OCI-LY7 (cell line): ENCODE results near the gene COQ5. TPM values are rescaled to one million over a fixed set of nuclear protein-coding genes. Genes with fewer than 3 reads are reported as not detected.

ENCODE experiments used
- BruUV-seq: library from RNA; stranded (reverse); fragments of 400-500 nt; replicated peaks from 2 replicates; lab custom pipeline; 2021; lab: Mats Ljungman, UMichigan
- CTCF ChIA-PET: fragments of 300-600 bp; sonication (Branson Sonifier 250); formaldehyde crosslinking; loops from one replicate; lab custom pipeline; 2022; ENCODE audit warnings: antibody characterized with exemption; ENCODE audit not compliant: unreplicated experiment; lab: Charles Lee
- POLR2A ChIA-PET: fragments of 300-600 bp; sonication (Branson Sonifier 250); formaldehyde crosslinking; loops from one replicate; lab custom pipeline; 2022; ENCODE audit warnings: antibody characterized with exemption; lab: Charles Lee
- DNase-seq: peaks from one replicate; pipeline ENCODE4 v3.0.0-alpha.2; 2015; ENCODE audit warnings: low spot score
- H2AFZ ChIP-seq: fragments of 200-600 bp; sonication (generic), shearing (Covaris generic); 2 replicates; pipeline ENCODE4 v1.6.1; 2014; ENCODE audit warnings: mild to moderate bottlenecking, antibody characterized with exemption, low read length, moderate library complexity
- H3K27ac ChIP-seq: fragments of 200-600 bp; sonication (generic); 2 replicates; pipeline ENCODE4 v1.5.1; 2014; ENCODE audit warnings: mixed run types, low read depth, mild to moderate bottlenecking, moderate library complexity, low read length, inconsistent platforms; ENCODE audit not compliant: poor library complexity, severe bottlenecking
- H3K36me3 ChIP-seq: fragments of 200-600 bp; sonication (generic); 2 replicates; pipeline ENCODE4 v1.6.1; 2014; ENCODE audit warnings: mild to moderate bottlenecking, antibody characterized with exemption, low read length, moderate library complexity, mixed read lengths; ENCODE audit not compliant: insufficient read depth
- H3K4me1 ChIP-seq: fragments of 200-600 bp; sonication (generic); 2 replicates; pipeline ENCODE4 v1.5.1; 2014; ENCODE audit warnings: mild to moderate bottlenecking, low read length; ENCODE audit not compliant: insufficient read depth, poor library complexity, severe bottlenecking
- H3K4me2 ChIP-seq: fragments of 200-600 bp; sonication (generic); 2 replicates; pipeline ENCODE4 v1.6.1; 2014; ENCODE audit warnings: mild to moderate bottlenecking, low read length
- H3K4me3 ChIP-seq: fragments of 200-600 bp; sonication (generic); 2 replicates; pipeline ENCODE4 v1.5.1; 2014; ENCODE audit warnings: mild to moderate bottlenecking, low read depth, low read length; ENCODE audit not compliant: poor library complexity, severe bottlenecking
- H3K79me2 ChIP-seq: fragments of 200-600 bp; sonication (generic); 2 replicates; pipeline ENCODE4 v1.6.1; 2016; ENCODE audit warnings: low read depth, mild to moderate bottlenecking, low read length, moderate library complexity, mixed read lengths; ENCODE audit not compliant: insufficient read depth
- H3K9me2 ChIP-seq: fragments of 200-600 bp; sonication (generic); 2 replicates; pipeline ENCODE4 v1.6.1; 2016; ENCODE audit warnings: mild to moderate bottlenecking, low read length, mixed read lengths; ENCODE audit not compliant: insufficient read depth
- H3K9me3 ChIP-seq: fragments of 200-600 bp; sonication (generic); 2 replicates; pipeline ENCODE4 v1.6.1; 2014; ENCODE audit warnings: mild to moderate bottlenecking, mixed run types, low read length, mixed read lengths
- H4K20me1 ChIP-seq: fragments of 200-600 bp; sonication (generic); 2 replicates; pipeline ENCODE4 v1.6.1; 2014; ENCODE audit warnings: mild to moderate bottlenecking, antibody characterized with exemption, low read length, moderate library complexity, mixed read lengths; ENCODE audit not compliant: insufficient read depth
- EZH2phosphoT487 ChIP-seq: fragments of 200-600 bp; sonication (generic); IDR thresholded peaks from 2 replicates; pipeline ENCODE4 v1.6.1; 2018; ENCODE audit warnings: low read depth, borderline replicate concordance, mild to moderate bottlenecking, mixed run types, antibody characterized with exemption, low read length, moderate library complexity, mixed read lengths
- intact Hi-C: fragments of 100-400 bp; cut with micrococcal nuclease; formaldehyde crosslinking; loops from one replicate; pipeline ENCODE4 v1.10.0; 2022; ENCODE audit not compliant: unreplicated experiment
- total RNA-seq, 2 experiments: library from RNA; depleted of rRNA in 1 of 2; stranded (reverse); fragments of >200 nt in 1 of 2; shearing (Covaris generic) in 1 of 2; gene quantifications; 2 replicates each; pipeline ENCODE4 v1.2.3, GENCODE V29; 2014 to 2022
- TF ChIP-seq, protein P1 (sequence below): fragments of 200-600 bp; sonication (generic); conservative IDR thresholded peaks from 2 replicates; pipeline ENCODE4 v1.5.1; 2014; ENCODE audit warnings: mild to moderate bottlenecking, antibody characterized with exemption, low read length, moderate library complexity, mixed read lengths

The COQ5 gene
- total RNA-seq, 2 experiments from 2014 or later: 40.9 to 49.5 TPM

- Histone ChIP-seq H2AFZ (no peak overlapping the region), H3K79me2 (peaks cover 63% of the 10 kb centered on the region), H3K9me3 (no peaks in the 10 kb centered on the region), H3K9me2 (no peaks in the 10 kb centered on the region), H3K27ac (no peak overlapping the region), H3K36me3 (peaks cover 64% of the 10 kb centered on the region), H3K4me1 (peaks cover 46% of the 10 kb centered on the region), H3K4me3 (peak overlapping the region; percentile 98), H3K4me2 (peak overlapping the region; percentile 100), H4K20me1 (peaks cover 33% of the 10 kb centered on the region)
- ChIA-PET POLR2A (interaction anchor here (1.7 to 2.0 kb wide), 2 partner anchors 9 to 29 kb away, joined by 4 to 5 read pairs; no protein-coding TSS in a partner anchor), CTCF (interaction anchor here (1.0 kb wide), 1 partner anchor 36 kb away, joined by 6 read pairs; no protein-coding TSS in a partner anchor)
- intact Hi-C loops: loop anchor here (2.0 kb wide), 1 partner anchor 29 kb away; the partner anchor contains the start of gene COX6A1
- TF ChIP-seq, protein P1, sequence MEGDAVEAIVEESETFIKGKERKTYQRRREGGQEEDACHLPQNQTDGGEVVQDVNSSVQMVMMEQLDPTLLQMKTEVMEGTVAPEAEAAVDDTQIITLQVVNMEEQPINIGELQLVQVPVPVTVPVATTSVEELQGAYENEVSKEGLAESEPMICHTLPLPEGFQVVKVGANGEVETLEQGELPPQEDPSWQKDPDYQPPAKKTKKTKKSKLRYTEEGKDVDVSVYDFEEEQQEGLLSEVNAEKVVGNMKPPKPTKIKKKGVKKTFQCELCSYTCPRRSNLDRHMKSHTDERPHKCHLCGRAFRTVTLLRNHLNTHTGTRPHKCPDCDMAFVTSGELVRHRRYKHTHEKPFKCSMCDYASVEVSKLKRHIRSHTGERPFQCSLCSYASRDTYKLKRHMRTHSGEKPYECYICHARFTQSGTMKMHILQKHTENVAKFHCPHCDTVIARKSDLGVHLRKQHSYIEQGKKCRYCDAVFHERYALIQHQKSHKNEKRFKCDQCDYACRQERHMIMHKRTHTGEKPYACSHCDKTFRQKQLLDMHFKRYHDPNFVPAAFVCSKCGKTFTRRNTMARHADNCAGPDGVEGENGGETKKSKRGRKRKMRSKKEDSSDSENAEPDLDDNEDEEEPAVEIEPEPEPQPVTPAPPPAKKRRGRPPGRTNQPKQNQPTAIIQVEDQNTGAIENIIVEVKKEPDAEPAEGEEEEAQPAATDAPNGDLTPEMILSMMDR: no peak
- no peak for TF ChIP-seq EZH2phosphoT487
- no peak for DNase-seq
- BruUV-seq: no TSS peak
These were observed 61.5 kb downstream of the COQ5 start for GRCh38 chr12:120467439-120467838.

GRCh38 chr12:120466560-120467315, 62.2 kb downstream of the COQ5 start:
- Histone ChIP-seq H3K4me2 (peak overlapping the region; percentile 100), H4K20me1 (peaks cover 38% of the 10 kb centered on the region), H3K9me2 (no peaks in the 10 kb centered on the region), H3K9me3 (no peaks in the 10 kb centered on the region), H3K27ac (no peak overlapping the region), H3K79me2 (peaks cover 67% of the 10 kb centered on the region), H3K36me3 (peaks cover 71% of the 10 kb centered on the region), H3K4me1 (peaks cover 42% of the 10 kb centered on the region), H3K4me3 (peak overlapping the region; percentile 18), H2AFZ (no peak overlapping the region)
- intact Hi-C loops: loop anchor here (2.0 kb wide), 1 partner anchor 28 kb away; the partner anchor contains the start of gene COX6A1
- ChIA-PET POLR2A (interaction anchor here (1.7 to 2.0 kb wide), 2 partner anchors 8 to 30 kb away, joined by 4 to 5 read pairs; no protein-coding TSS in a partner anchor), CTCF (interaction anchor here (0.6 to 1.0 kb wide), 2 partner anchors 14 to 37 kb away, joined by 3 to 6 read pairs; no protein-coding TSS in a partner anchor)
- BruUV-seq: no TSS peak
- peak; percentile 64 for DNase-seq
- TF ChIP-seq, protein P1: peak; percentile 82
- TF ChIP-seq EZH2phosphoT487: no peak
